ENCODE results near the gene GFER.

Gene GFER

DNA sequence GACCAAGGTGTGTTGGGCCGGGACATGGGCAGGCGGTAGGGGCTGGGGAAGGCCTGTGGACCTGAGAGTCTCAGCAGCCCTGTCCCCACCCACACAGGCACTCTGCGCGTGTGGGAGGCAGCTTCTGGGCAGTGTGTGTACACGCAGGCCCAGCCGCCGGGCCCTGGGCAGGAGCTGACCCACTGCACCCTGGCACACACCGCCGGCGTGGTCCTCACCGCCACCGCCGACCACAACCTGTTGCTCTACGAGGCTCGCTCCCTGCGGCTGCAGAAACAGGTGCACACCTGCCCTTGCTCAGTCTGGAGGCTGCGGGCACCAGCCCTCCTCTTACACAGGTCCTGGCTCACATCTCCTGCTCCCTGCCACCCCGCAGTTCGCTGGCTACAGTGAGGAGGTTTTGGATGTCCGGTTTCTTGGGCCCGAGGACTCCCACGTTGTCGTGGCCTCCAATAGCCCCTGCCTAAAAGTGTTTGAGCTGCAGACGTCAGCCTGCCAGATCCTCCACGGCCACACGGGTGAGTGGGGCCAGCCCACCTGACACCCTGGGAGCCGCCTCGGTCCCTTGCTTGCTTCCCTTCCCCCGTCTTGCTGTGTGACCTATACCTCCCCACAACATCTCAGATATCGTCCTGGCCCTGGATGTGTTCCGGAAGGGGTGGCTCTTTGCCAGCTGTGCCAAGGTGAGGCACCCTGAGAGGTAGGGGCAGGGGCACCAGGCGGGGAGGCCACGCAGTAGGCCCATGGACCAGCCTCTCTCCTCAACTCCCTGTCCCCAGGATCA is 8.4 kb upstream of the GFER start:
- DNase-seq, result no peak

DNA sequence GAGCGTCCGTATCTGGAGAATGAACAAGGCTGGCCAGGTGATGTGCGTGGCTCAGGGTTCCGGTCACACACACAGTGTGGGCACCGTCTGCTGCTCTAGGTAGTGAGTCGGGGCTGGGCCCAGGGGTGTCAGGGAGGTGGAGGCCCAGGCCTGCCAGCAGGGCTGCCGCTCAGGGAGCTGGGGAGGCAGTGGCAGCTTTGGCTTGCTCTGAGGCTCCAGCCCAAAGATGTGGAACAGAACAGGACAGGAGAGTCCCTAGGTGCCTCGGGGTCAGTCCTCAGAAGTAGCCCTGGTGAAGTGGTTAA is 7.8 kb upstream of the GFER start:
- DNase-seq, result no peak

DNA sequence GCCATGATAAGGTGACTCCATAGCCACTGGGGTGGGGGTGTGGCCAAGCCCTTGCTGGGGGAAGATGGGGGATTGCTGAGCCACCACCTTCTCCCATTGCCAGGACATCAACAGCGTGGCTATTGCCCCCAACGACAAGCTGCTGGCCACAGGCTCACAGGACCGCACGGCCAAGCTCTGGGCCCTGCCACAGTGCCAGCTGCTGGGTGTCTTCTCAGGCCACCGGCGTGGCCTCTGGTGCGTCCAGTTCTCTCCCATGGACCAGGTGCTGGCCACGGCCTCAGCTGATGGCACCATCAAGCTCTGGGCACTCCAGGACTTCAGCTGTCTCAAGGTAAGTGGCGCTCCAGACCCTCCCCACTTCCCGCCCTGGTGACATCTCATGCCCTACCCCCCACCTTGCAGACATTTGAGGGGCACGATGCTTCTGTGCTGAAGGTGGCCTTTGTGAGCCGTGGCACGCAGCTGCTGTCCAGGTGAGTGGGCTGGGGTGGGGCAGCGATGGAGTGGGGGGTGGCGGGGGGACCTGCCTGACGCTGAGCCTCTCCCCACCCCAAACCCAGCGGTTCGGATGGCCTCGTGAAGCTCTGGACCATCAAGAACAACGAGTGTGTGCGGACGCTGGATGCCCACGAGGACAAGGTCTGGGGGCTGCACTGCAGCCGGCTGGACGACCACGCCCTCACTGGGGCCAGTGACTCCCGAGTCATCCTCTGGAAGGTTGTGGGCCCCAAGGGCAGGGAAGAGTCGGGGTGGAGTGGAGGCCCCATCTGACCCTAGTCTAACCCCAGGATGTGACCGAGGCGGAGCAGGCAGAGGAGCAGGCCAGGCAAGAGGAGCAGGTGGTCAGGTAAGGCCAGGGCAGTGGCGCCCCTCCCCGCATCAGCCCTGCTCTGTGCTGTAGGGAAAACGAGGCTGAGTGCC is 6.8 kb upstream of the GFER start:
- DNase-seq, result no peak

DNA sequence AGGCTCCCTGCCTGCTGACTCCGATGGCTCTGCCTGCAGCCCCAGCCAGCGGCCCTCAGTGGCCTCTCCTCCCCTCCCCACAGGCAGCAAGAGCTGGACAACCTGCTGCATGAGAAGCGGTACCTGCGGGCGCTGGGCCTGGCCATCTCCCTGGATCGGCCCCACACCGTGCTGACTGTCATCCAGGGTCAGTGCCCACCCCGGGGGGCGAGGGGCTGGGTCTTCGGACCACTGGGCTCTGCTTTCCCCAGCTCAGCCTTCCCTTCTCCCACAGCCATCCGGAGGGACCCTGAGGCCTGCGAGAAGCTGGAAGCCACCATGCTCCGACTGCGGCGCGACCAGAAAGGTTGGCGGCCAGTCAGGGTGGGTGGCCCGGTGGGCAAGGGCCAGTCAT is 6.1 kb upstream of the GFER start:
- no peak for DNase-seq

DNA sequence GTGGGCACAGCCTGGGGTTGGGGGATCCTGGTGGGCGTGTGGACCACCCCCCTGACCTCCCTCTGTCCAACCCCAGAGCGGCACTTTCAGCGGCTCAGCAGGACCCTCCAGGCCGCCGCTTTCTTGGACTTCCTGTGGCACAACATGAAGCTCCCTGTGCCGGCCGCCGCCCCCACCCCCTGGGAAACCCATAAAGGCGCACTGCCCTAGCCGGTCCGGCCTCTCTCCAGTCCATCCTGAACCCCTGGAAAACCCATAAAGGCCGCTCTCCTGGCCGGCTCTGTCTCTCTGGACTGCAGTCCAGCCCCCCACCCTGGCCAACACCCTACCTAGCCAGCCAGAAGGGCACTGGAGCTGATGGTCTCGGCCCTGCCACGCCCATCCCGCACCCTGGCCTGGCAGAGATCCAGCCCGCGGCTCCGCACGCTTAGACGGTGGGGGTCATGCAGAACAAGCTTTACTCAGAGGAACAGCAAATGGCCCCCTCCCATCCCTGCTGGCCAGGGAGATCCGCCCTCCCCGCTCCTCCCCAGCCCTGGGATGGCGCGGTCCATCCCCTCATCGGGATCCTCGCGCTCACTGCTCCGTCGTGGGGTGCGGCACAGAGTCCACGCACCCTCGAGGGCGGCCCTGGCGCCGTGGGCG is 5.4 kb upstream of the GFER start:
- no peak for DNase-seq

DNA sequence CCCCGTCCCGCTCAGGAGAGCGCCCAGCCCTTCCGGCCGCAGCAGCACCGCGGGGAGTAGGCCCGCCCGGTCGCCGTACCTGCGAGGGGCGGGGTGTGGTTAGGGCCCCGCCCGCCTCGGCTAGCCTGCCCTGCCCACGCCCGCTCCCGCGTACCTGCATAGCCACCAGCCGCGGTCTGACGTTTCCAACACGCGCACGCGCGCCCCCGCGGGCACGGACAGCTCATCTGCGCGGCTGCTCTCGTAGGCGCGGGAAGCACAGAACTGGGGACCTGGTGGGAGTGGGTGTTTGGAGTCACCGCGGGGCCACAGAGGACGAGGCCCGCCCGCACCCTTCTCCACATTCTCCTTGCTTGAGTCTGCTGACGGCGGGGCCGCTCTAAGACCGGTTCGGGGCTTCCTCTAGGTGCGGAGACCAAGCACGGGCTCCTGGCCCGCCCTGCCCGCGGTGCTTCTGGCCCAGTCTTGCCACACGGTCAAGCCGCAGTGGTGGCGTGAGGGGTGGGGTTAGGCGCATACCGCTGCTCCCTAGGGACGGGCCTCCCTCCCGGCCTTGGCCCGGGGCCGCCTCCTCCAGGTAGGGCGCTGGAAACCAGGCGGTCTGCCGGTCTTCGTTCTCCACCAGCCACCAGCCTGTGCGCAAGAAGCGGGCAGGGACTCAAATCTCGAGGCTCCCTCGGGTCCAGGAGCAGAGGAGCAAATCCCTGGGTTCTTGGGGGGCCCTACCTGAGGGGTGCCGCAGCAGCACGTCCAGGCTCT is 4.5 kb upstream of the GFER start:
- no peak for DNase-seq

DNA sequence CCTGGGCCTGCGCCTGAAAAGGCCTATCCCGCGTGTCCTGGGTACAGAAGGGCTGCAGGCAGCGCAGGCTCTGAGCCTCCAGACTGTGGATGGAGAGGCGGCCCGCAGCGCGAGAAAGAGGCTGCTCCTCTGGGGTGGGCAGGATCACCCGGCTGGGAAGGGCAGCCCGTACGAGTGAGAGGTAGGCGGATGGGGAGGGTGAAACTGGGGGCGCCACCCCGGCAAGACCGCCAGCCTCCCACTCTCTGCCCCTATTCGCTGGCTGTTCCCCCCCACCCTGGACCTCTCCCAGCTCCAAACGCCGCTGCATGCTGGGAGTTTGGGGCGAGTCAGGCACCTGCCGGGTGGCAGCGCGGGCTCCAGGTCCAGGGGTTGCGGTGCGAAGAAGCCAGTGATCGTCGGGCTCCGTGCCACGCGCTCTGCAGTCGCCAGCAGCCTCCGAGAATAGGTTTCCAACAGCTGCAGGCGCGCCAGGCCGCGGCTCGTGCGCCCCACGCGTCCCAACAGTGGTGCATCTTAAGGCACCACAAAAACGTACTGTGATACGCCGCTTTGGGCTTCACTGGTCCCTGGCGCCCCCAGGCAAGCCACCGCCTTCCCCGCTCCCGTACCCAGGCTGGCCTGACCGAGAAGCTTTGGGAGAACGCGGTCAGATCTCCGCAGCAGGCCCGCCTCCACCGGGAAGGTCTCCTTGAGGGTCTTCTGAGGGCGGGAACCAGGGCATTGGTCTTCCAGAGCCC is 3.8 kb upstream of the GFER start:
- DNase-seq, result no peak

DNA sequence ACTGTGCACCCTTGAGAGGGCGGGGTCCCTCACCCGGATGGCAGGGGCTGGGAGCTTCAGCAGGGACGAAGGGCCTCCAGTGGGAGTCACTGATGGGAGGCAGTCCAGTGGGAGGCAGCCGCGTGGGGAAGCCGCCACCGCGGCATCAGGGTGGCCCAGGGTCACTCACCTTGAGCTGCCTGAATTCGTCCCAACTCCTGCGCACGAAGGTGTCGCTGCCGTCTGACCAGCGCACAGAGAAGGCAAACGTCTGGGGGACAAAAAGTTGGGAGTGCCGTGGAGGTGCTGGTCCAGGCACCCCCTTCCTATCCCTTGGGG is 3.3 kb upstream of the GFER start:
- DNase-seq, result no peak

DNA sequence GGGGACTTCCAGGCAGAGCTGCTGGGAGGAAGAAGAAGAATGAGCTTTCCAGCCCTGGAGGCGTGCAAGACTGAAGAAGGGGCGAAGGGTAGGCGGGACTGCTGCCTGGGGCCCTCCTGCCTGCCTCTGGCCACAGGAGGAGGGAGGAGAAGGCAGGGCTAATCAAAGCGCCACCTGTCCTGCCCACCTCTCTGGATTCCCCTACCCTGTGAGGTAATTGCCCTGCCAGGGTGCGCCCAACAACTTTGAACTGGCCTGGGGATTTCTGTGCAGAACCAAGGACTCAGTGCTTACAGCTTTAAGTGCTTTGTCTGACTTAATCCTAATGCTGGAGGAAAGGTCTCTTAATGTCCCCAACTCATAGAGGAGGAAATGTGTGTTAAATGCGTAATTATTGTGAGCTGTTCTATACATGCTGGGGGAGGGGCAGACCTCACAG is 2.6 kb upstream of the GFER start, which contains the start of gene NOXO1:
Gene NOXO1 (minus strand): TSS at position 72 of the 439 bp plus-strand sequence. CDS start 290 bp downstream, outside the sequence.
- DNase-seq, result no peak

DNA sequence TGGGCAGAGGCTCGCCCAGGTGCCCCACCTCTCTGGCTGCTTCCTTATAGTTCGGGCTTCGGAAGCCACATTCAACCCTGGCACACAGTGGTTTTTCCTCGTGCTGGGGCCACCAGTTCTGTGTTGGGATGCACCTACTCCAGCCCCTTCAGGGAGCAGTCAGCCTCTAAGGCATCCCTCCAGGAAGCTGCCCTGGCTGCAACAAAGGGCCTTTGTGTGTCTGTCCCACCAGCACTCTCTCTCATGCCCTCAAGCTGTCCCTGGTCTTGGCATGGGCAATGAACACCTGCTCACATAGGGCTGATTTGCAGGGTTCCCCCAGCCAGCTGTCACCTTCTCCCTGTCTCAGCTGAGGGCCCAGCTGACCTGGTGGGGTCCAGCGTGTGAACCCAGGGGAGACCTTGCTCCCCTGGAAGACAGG is 2.0 kb upstream of the GFER start:
- DNase-seq, result no peak

DNA sequence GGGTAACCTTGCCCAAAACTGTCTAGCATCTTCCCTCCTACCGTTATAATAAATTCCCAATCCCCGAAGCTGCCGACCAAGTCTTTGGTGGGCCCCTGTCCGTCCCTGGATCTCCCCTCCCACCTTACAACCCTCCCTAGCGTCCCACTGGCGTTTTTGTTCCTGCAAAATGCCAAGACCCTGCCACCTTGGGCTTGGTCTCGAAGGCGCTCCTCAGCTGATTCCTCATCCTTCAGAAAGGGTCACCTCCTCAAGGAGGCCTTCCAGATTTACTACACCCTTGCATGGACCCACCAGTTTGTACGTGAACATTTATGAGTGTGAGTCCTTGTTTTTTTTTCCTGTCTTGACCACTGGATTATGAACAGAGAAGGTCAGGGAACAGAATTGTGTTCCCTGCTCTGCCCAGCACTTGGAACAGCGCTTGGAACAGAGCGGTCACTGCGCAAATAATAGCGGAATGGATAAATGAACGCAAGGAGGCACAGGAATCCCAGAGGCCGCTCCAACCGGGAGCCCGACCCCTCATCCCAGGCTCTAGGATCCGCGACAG is 926 bp upstream of the GFER start:
- DNase-seq, result no peak

DNA sequence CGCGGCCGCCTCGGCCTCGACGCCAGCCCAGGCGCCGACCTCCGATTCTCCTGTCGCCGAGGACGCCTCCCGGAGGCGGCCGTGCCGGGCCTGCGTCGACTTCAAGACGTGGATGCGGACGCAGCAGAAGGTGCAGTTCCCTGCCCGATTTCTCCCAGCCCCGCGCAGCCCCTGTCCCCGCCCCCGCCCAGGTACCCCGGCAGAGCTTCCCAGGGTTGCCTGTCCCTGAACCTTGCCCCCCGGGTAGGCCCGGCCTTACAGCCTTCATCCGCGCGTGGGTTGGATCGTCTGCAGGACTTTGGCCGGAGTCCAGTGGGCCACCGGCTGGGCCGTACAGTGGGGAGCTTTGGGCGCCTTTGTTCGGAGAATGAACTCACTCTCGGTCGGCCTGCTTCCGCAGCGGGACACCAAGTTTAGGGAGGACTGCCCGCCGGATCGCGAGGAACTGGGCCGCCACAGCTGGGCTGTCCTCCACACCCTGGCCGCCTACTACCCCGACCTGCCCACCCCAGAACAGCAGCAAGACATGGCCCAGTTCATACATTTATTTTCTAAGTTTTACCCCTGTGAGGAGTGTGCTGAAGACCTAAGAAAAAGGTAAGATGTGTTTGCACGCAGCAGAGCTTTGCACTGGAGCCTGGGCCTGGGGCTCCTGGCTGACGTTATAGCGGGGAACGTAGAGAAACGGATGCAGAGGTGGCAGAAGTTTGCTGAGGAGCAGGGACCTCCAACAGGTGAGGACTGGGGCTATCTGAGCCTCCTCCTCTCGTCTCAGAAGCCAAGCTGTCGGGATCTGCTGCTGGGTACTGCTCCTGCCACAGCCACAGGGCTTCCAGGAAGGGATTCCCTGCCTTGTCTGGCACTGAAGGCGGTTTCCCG is 593 bp downstream of the GFER start:
- no peak for DNase-seq

DNA sequence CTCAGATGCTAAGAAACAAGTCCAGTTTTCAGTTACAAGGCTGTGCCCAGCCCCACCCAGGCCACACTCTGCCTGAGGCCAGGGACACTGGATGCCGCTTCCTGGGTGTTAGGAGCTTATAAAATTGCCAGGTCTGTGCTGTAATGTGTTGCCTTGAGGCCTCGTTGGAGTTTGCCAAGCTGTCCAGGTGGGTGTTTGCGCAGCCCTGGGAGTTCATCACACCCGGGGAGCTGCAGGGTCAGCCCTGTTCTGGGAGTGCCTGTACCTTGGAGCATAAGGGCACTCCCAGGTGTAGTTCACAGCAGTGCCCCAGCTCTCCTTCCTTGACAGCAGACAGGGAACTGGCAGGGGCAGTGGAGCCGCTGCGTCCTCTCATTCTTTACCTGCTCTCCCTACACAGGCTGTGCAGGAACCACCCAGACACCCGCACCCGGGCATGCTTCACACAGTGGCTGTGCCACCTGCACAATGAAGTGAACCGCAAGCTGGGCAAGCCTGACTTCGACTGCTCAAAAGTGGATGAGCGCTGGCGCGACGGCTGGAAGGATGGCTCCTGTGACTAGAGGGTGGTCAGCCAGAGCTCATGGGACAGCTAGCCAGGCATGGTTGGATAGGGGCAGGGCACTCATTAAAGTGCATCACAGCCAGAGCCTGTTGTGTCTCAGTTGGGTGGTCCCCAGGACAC is 1.6 kb downstream of the GFER start:
- no peak for DNase-seq

DNA sequence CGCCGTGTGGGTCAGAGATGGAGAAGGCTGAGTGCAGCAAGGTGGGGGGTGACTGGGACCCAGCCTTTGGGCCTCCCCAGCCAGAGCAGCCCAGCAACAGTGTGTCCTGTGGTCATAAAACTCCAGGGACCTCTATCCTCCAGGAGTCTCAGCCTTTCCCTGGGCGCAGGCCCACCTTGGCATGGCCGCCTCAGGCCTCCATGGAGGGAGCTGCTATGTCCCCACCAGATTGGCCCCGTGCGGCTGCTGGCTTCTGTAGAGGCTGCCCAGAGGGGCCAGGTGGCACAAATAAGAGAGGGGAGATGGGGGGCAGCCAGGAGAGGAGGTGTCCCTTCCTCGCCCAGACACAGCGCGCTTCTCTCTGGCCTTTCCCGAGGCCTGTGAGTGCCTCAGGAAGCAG is 3.2 kb downstream of the GFER start:
- DNase-seq, result no peak

DNA sequence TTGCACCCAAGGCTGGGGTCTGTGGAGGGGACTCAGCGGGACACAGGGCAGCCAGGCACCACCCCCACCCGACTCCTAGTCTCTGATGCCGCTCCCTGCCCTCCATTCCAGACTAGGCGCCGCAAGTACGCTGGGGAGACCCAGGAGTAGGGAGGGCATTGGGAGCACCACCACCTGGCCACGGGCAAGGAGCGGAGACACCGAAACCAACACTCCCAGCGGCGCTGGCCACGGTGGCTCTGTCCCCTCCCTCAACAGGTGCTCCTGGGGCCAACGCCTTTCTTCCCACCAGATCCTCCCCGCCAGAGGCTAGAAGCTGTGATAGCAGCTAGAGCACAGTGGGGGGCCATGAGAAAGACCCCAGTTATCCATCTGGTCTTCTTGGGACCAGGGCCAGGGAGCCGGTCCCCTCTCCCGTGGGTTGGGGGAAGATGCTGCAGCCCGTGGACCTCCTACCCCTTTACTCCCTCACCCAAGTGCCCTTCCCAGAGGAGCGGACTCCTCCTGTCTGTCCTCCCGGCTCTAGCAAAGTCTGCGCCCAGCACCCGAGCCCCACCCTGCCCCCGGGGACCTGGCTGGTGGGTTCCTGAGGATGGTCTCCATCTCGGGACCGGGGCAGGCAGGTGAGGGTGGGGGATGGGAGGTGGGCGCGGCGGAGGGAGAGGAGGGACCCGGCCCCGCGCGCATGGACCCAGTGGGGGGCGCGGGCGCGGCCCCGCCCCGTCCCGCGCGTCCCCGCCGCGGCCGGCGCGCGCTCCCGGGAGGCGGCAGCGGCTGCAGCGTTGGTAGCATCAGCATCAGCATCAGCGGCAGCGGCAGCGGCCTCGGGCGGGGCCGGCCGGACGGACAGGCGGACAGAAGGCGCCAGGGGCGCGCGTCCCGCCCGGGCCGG is 5.5 kb downstream of the GFER start, which contains the start of gene SYNGR3:
Gene SYNGR3 (plus strand): TSS at position 762 of the 892 bp plus-strand sequence. CDS start 133 bp downstream, outside the sequence.
- DNase-seq, result no peak

DNA sequence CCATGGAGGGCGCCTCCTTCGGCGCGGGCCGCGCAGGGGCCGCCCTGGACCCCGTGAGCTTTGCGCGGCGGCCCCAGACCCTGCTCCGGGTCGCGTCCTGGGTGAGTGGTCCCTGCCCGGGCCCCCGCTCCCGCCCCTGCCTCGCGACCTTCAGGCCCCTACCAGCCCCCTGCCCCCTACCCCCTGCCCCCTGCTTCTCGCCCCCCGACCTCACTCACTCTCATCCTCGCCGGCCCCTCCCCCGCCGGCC is 6.0 kb downstream of the GFER start:
- no peak for DNase-seq

DNA sequence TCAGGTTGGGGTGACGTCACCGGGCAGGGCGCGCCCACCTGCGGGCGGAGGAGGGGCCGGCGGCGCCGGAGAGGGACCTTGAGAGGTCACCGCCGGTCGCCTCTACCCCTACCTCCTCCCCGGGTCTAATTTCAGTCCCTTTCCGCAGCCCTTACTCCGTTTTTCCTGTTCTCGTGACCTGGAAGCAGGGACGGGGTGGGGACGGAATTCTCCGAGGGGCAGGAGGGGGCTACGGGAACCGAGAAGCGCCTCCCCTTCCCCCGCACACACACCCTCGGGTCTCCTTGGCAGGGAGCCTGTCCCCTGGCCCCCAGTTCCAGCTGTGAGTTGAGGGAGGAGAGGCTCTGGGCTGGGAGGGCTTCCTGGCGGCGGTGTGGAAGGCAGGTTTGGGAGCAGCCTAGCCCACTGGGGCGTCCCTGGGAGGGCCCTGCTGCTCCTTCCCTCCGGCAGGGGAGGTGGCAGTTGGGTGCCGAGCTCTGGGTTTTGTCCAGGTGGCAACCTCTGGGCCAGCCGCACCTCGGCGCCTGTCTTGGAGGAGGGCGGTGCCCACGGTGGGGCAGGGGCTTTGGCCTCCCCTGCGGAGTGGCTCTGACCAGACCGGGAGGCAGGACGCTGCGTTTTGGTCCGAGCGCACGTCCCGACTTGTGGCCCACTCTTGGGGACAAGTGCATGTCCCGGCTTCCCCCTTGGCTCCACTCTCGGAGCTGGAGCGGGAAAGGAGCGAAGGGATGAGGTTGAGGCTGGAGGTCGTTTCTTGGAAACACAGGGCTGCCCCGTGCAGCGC is 6.5 kb downstream of the GFER start:
- peak in 1 of 2 experiments; percentile 35 for DNase-seq

DNA sequence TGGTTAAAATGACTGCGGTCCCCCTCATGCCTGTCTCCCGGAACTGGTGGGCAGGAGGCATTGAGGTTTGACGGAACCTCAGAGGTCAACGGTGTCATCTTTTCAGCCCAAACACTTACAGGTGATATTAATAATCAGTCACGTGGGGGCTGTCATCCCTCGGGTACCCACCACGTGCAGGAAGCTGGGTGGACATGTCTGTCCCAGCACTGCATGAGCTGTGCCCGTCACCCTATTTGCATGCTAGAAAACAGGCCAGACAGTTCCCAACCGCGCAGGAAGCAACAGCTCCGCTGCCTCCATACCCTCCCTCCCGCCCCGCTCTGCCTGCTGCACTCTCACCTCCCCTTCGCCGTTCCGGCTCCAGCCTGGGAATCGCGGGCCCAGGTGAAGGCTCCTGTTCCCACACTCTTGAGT is 7.2 kb downstream of the GFER start:
- DNase-seq, result no peak

DNA sequence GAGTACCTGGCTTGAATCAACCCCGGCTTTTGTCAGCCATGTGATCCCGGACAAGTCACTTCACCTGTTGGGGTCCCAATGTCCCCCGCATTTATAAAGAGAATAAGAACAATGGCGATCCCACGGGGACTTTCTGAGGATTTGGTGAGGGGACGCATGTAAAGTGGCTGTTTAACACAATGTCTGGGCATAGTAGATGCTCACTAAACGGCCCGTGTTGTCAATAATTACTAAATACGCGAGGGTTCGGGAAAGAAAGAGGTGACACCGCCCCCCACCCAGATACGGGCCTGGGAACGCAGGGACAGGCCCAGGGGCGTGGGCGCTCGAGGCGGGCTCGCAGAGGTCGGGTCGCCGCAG is 7.6 kb downstream of the GFER start:
- no peak for DNase-seq

Data from SHP77 (cell line).